GM13976 (cell line): ENCODE results near the gene PPP2R5D.
"Not testable (repeated sequence)": the region's sequence is repeated elsewhere in the genome, so short reads cannot be mapped to it uniquely, and the experiment has no call there.

Experiments used
- DNase-seq: peaks from one replicate; pipeline ENCODE4 v3.0.0; 2012; ENCODE audit warnings: low spot score
- CTCF ChIP-seq: IDR thresholded peaks from 2 replicates; pipeline ENCODE4 v1.5.1; 2012; ENCODE audit warnings: borderline replicate concordance, mild to moderate bottlenecking; ENCODE audit not compliant: insufficient read depth; ENCODE audit errors: extremely low read depth, missing control alignments, control extremely low read depth
- in situ Hi-C: fragments of 300-500 bp; cut with MboI; formaldehyde crosslinking; loops from one replicate; pipeline ENCODE4 v1.12.0; 2022; ENCODE audit warnings: low sequenced_read_pairs, mixed read lengths, inconsistent platforms; ENCODE audit not compliant: unreplicated experiment

The PPP2R5D gene

GRCh38 chr6:43035495-43036194, 51.3 kb downstream of the PPP2R5D start:
- in situ Hi-C loops: no loop called here
- DNase-seq: no peak
- no peak for TF ChIP-seq CTCF

DNA sequence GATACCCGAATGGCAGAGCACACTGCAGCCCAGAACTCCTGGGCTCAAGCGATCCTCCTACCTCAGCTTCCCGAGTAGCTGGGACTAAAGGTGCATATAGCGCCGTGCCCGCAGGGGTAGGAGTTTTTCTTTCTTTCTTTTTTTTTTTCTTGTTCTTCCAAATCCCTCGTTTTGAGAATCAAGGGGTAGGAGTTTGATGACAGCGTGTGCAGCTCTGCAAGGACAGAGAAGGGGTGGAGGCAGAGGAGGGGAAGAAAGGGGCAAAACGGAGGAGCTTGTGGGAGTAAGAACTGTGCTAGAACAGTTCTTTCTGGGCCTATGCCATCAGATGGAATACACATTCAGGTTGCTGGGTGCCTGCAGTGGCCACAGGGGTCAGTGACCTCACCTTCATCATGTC, 52.3 kb downstream of the PPP2R5D start:
- TF ChIP-seq CTCF: no peak
- DNase-seq: no peak
- in situ Hi-C loops: no loop called here

DNA sequence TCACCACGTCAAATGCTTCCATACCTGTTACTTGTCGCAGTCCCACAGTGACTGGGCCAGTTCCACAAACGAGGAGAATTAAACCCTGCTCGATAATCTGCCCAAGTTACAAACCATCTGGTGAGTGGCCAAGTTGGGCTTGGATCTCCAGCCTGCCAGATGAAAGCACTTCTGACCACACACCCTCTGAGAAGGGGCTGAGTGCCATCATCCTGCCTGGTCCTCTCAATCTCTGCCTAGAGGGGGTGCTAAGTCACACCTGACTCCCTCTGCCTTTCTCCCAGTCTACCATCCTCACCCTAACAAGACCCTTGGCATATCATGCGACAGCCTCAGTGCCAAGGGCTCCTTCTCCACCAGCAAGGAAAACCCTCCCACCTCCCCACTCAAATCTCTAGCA, 52.8 kb downstream of the PPP2R5D start:
- TF ChIP-seq CTCF: no peak
- DNase-seq: no peak
- in situ Hi-C loops: no loop called here

- in situ Hi-C loops: no loop called here
- DNase-seq: no peak
- TF ChIP-seq CTCF: no peak
These were observed 53.3 kb downstream of the PPP2R5D start for GRCh38 chr6:43037706-43038105.

- TF ChIP-seq CTCF: no peak
- no peak for DNase-seq
- in situ Hi-C loops: no loop called here
These were observed 54.4 kb downstream of the PPP2R5D start for GRCh38 chr6:43038727-43039126.

DNA sequence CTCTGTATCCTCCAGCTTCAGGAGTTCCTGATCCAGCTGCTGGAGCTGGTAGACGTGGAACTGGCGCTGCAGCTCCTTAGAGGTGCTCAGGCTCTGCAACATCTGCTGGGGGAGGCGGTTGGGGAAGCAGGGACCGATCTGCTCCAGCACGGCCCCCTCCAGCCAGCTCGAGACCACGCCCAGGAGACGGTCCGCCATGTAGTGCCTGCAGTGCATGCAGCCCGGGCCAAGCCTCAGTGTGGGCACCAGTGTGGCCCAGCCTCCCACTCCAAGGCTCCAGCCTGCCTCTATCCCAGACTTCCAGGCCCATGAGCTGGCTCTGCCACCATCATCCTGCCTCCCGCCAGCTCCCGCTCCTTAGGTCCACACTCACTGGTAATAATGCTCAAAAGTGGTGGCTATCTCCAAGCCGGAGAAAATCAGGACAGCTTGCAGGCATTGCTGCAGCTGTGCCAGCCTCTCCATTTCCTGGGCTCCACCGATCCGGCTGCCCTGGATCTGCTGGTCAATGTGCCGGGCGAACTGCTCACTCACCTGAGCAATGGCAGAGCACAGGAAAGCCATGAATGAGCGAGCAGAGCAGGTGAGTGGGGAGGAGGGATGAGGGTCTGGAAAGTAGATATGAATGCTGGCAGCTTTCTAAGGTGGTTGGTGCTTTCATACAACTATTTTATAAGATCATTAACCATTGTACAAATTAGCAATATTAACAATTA, 56.3 kb downstream of the PPP2R5D start:
- TF ChIP-seq CTCF: no peak
- DNase-seq: no peak
- in situ Hi-C loops: no loop called here

DNA sequence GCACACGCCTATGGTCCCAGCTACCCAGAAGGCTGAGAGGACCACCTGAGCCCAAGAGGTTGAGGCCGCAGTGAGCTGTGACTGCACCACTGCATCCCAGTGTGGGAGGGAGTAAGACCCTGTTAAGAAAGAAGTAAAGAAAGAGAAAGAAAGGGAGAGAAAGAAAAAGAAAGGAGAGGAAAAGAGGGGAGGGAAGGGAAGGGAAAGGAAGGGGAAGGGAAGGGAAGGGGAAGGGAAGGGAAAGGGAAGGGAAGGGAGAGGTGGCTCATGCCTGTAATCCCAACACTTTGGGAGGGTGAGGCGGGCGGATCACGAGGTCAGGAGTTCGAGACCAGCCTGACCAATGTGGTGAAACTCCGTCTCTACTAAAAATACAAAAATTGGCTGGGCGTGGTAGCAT, 57.1 kb downstream of the PPP2R5D start:
- in situ Hi-C loops, DNase-seq: not testable (repeated sequence)
